GM23338 (cell line): ENCODE results near the gene ING2. TPM values are rescaled to one million over a fixed set of nuclear protein-coding genes. Genes with fewer than 3 reads are reported as not detected.

Experiments
- ATAC-seq: fragments of 200-7000 bp; cut with Tn5 transposase; 3 replicates; pipeline ENCODE4 v1.9.1; 2020
- DNase-seq: peaks from one replicate; pipeline ENCODE4 v3.0.0-alpha.2; 2015; ENCODE audit warnings: low spot score
- H2AFZ ChIP-seq: fragments of 200-600 bp; sonication (generic); 2 replicates; pipeline ENCODE4 v1.8.0; 2016; ENCODE audit warnings: antibody characterized with exemption, mild to moderate bottlenecking, moderate library complexity
- H3F3A ChIP-seq: fragments of 200-600 bp; sonication (generic); replicated peaks from 2 replicates; pipeline ENCODE4 v1.8.0; 2017; ENCODE audit warnings: antibody characterized with exemption, mixed run types, low read depth
- H3K27ac ChIP-seq: fragments of 200-600 bp; sonication (generic); 2 replicates; pipeline ENCODE4 v1.6.1; 2016; ENCODE audit warnings: low read depth
- H3K27me3 ChIP-seq: fragments of 200-600 bp; sonication (generic); 2 replicates; pipeline ENCODE4 v1.8.0; 2016; ENCODE audit warnings: mild to moderate bottlenecking, mixed run types, moderate library complexity; ENCODE audit not compliant: insufficient read depth
- H3K36me3 ChIP-seq: fragments of 200-600 bp; sonication (generic); 2 replicates; pipeline ENCODE4 v1.8.0; 2016; ENCODE audit warnings: mild to moderate bottlenecking; ENCODE audit not compliant: insufficient read depth
- H3K4me1 ChIP-seq: fragments of 200-600 bp; sonication (generic); 2 replicates; pipeline ENCODE4 v1.8.0; 2016; ENCODE audit warnings: mild to moderate bottlenecking, moderate library complexity; ENCODE audit not compliant: insufficient read depth
- H3K4me2 ChIP-seq: fragments of 200-600 bp; sonication (generic); 2 replicates; pipeline ENCODE4 v1.7.1; 2017; ENCODE audit warnings: mixed run types
- H3K4me3 ChIP-seq: fragments of 200-600 bp; sonication (generic); 2 replicates; pipeline ENCODE4 v1.6.1; 2016; ENCODE audit warnings: mixed run types
- H3K79me2 ChIP-seq: fragments of 200-600 bp; sonication (generic); replicated peaks from 2 replicates; pipeline ENCODE4 v1.8.0; 2017; ENCODE audit warnings: mild to moderate bottlenecking; ENCODE audit not compliant: insufficient read depth
- H3K9me2 ChIP-seq: fragments of 200-600 bp; sonication (generic); 2 replicates; pipeline ENCODE4 v1.8.0; 2017; ENCODE audit not compliant: insufficient read depth
- H4K20me1 ChIP-seq: fragments of 200-600 bp; sonication (generic); replicated peaks from 2 replicates; pipeline ENCODE4 v1.8.0; 2017; ENCODE audit warnings: mild to moderate bottlenecking; ENCODE audit not compliant: insufficient read depth
- H3K27ac Mint-ChIP-seq: 2 replicates; pipeline ENCODE4 v1.8.0; 2020; ENCODE audit warnings: inconsistent platforms, mild to moderate bottlenecking, moderate library complexity, mixed read lengths
- H3K27me3 Mint-ChIP-seq: 3 replicates; pipeline ENCODE4 v1.8.0; 2022; ENCODE audit warnings: low read depth, mild to moderate bottlenecking, moderate library complexity, mixed read lengths, inconsistent platforms; ENCODE audit not compliant: insufficient read depth, poor library complexity
- H3K36me3 Mint-ChIP-seq: 3 replicates; pipeline ENCODE4 v1.8.0; 2021; ENCODE audit warnings: low read depth, mild to moderate bottlenecking, inconsistent platforms, moderate library complexity, mixed read lengths
- H3K4me1 Mint-ChIP-seq: 3 replicates; pipeline ENCODE4 v1.8.0; 2020; ENCODE audit warnings: mild to moderate bottlenecking, inconsistent platforms, mixed read lengths
- H3K4me3 Mint-ChIP-seq: 3 replicates; pipeline ENCODE4 v1.8.0; 2021; ENCODE audit warnings: moderate library complexity, mild to moderate bottlenecking, inconsistent platforms, mixed read lengths
- H3K9me3 Mint-ChIP-seq: 3 replicates; pipeline ENCODE4 v1.8.0; 2020; ENCODE audit warnings: moderate library complexity, mild to moderate bottlenecking, inconsistent platforms, mixed read lengths
- CREB1 ChIP-seq: fragments of 250-450 bp; sonication (Bioruptor Pico); IDR thresholded peaks from 2 replicates; pipeline ENCODE4 v1.5.0; 2020; ENCODE audit warnings: low read depth, mild to moderate bottlenecking, moderate library complexity
- CTCF ChIP-seq, 2 experiments: fragments of 200-600 bp in 1 of 2; sonication (generic) in 1 of 2; conservative IDR thresholded peaks; 2 replicates each; pipeline versions ENCODE4 v1.5.1 to v1.6.1; 2016 to 2017; ENCODE audit warnings: antibody characterized with exemption in 2 of 2, low read depth in 2 of 2, mild to moderate bottlenecking in 2 of 2, moderate library complexity in 1 of 2
- ETS1 ChIP-seq: IDR thresholded peaks from 2 replicates; pipeline ENCODE4 v1.6.1; 2016; ENCODE audit warnings: antibody characterized with exemption
- EZH2 ChIP-seq: fragments of 200-600 bp; sonication (generic); IDR thresholded peaks from one replicate; pipeline ENCODE4 v1.8.0; 2017; ENCODE audit warnings: antibody characterized with exemption, mild to moderate bottlenecking, low read depth; ENCODE audit not compliant: unreplicated experiment
- EZH2phosphoT487 ChIP-seq: fragments of 200-600 bp; sonication (generic); IDR thresholded peaks from one replicate; pipeline ENCODE4 v1.8.1; 2018; ENCODE audit warnings: antibody characterized with exemption; ENCODE audit not compliant: unreplicated experiment
- JUNB ChIP-seq: IDR thresholded peaks from one replicate; pipeline ENCODE4 v1.6.1; 2016; ENCODE audit warnings: antibody characterized with exemption; ENCODE audit not compliant: unreplicated experiment
- NANOG ChIP-seq: IDR thresholded peaks from 2 replicates; pipeline ENCODE4 v1.6.1; 2016; ENCODE audit warnings: antibody characterized with exemption, borderline replicate concordance
- POLR2AphosphoS5 ChIP-seq: IDR thresholded peaks from 2 replicates; pipeline ENCODE4 v1.6.1; 2016; ENCODE audit warnings: antibody characterized with exemption, low read depth
- REST ChIP-seq: IDR thresholded peaks from one replicate; pipeline ENCODE4 v1.6.1; 2018; ENCODE audit warnings: antibody characterized with exemption; ENCODE audit not compliant: unreplicated experiment
- STAT1 ChIP-seq: IDR thresholded peaks from one replicate; pipeline ENCODE4 v1.6.1; 2016; ENCODE audit warnings: antibody characterized with exemption; ENCODE audit not compliant: unreplicated experiment
- ZNF114 ChIP-seq: fragments of 250-450 bp; sonication (Bioruptor Pico); IDR thresholded peaks from 2 replicates; pipeline ENCODE4 v1.5.0; 2020; ENCODE audit warnings: mild to moderate bottlenecking, moderate library complexity
- ZNF331 ChIP-seq: fragments of 250-450 bp; sonication (Bioruptor Pico); IDR thresholded peaks from 2 replicates; pipeline ENCODE4 v1.5.0; 2020; ENCODE audit warnings: low read depth, mild to moderate bottlenecking, moderate library complexity
- ZNF462 ChIP-seq: fragments of 250-450 bp; sonication (Bioruptor Pico); IDR thresholded peaks from 2 replicates; pipeline ENCODE4 v1.5.0; 2020; ENCODE audit warnings: mild to moderate bottlenecking, moderate library complexity
- polyA plus RNA-seq: library from polyadenylated mRNA; unstranded; fragments of >200 nt; fragmentation: Nextera tagmentation; extraction: Ambion mirVana; gene quantifications from 2 replicates; pipeline ENCODE4 v1.2.1, GENCODE V29; 2016
- total RNA-seq: library from RNA; depleted of rRNA; stranded (reverse); fragments of >200 nt; shearing (Covaris generic); gene quantifications from 2 replicates; pipeline ENCODE4 v1.2.3, GENCODE V29; 2014

ING2 gene
- total and polyA plus RNA-seq, 2 experiments from 2014 or later, result 21.5 to 34.2 TPM

- H3K27me3 Mint-ChIP-seq, result no peaks in the 10 kb centered on the region
- H3K79me2 ChIP-seq, result peaks cover 12% of the 10 kb centered on the region
- H3F3A ChIP-seq, result no peaks in the 10 kb centered on the region
- no peaks in the 10 kb centered on the region for H3K9me3 Mint-ChIP-seq
- H3K9me2 ChIP-seq, result no peaks in the 10 kb centered on the region
- H3K36me3 ChIP-seq, result no peaks in the 10 kb centered on the region; the same call in 1 of the 2 replicates
- no peak overlapping the region for H2AFZ ChIP-seq
- H3K36me3 Mint-ChIP-seq, result no peaks in the 10 kb centered on the region
- TF ChIP-seq CREB1 (CRISPR knock-in tag) (no peak), ZNF331 (CRISPR knock-in tag) (no peak), EZH2 (no peak), STAT1 (no peak), POLR2AphosphoS5 (no peak), JUNB (no peak), EZH2phosphoT487 (no peak), ETS1 (no peak), CTCF (conservative IDR thresholded peaks at IDR 0.05; ENCODE audit: low read depth in 2 of 2) (no peak), ZNF462 (CRISPR knock-in tag) (no peak), REST (no peak), NANOG (no peak), ZNF114 (CRISPR knock-in tag) (no peak)
- H3K4me1 ChIP-seq, result peaks cover 12% of the 10 kb centered on the region
- H3K4me2 ChIP-seq, result no peak overlapping the region
- H3K4me3 ChIP-seq, result no peak overlapping the region
- no peak overlapping the region for H3K27ac Mint-ChIP-seq
- no peak overlapping the region for H3K4me3 Mint-ChIP-seq
- no peaks in the 10 kb centered on the region for H4K20me1 ChIP-seq
- DNase-seq (no peak), ATAC-seq (no peak)
- no peaks in the 10 kb centered on the region for H3K27me3 ChIP-seq
- H3K4me1 Mint-ChIP-seq, result peaks cover 26% of the 10 kb centered on the region
- no peak overlapping the region for H3K27ac ChIP-seq
Measured at GRCh38 chr4:183499801-183500200, 5.1 kb upstream of the ING2 start.
